GM18526 (cell line): ENCODE results near the gene TMEM158.

Source experiments
- POLR2A ChIP-seq: IDR thresholded peaks from 3 replicates; pipeline ENCODE4 v1.6.1; 2011; ENCODE audit not compliant: insufficient read length; ENCODE audit errors: extremely low read depth

Gene TMEM158

DNA sequence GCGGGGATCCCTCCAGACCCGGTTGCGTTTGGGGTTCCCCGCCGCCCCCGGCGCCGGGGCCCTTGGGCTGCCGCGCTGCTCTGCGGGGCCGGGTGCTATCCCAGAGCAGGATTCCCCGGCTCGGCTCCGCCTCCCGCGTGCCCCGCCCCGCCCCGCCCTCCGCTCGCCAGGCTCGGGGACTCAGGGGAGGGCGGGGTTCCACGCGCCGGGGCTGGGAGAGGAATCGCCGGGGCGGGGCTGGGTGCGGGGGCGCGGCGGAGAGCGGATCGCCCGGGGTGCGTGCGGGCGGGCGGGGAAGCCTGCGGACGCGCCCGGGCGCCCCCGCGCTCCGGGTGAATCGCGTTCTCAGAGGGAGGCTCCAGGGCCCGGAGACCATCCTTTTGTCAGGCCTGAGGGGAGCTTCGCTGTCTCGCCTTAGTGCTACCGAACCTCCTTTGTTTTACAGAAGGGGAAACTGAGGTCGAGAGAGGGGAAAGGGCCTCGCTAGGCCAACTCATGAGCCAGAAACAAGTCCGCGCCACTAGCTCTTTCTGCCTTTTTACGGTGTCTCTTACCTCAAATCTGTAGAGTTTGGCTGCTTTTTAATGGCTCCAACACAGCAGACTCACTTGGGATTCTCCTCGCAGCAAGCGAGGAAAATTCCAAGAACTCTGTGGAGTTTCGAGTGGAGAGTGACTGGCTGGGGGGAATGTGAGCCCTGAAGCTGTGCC, at the start of gene TMEM158:
Gene TMEM158, minus strand, starts transcription at position 82 of the 710 bp plus-strand sequence. CDS start 260 bp downstream, outside the sequence.
- no peak for TF ChIP-seq POLR2A

DNA sequence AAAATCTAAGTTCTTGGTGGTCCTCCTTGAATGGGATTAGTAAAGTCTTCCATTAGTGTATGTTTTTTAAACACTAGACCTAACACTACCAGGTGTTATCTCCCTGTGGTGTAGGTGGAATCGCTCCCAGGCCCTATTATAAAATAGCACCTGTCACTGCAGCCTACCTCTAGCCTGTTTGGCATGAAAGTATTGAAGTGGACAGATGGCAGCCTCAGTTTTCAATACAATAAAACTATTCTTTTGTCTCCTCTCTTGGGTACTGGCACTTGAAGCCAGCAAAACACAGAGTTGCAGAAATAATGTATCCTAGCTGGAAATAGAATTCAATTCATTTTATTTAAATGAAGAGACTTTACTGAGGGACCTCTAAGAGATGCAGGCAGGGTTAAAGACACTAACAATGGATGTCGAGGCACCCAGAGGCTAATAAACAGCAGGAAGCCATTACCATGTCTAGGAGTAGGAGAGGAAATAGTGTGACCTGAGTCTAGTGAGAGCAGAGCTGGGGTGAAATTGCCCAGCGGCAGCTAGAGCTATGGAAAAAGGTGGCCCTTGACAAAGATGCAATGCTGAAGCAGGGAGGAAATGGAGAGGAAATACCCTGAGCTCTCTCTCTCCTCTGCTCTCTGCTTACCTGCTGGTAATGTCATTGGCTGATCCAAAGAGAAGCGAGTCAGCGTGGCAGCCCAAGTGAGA, 49.1 kb upstream of the TMEM158 start:
- no peak for TF ChIP-seq POLR2A

DNA sequence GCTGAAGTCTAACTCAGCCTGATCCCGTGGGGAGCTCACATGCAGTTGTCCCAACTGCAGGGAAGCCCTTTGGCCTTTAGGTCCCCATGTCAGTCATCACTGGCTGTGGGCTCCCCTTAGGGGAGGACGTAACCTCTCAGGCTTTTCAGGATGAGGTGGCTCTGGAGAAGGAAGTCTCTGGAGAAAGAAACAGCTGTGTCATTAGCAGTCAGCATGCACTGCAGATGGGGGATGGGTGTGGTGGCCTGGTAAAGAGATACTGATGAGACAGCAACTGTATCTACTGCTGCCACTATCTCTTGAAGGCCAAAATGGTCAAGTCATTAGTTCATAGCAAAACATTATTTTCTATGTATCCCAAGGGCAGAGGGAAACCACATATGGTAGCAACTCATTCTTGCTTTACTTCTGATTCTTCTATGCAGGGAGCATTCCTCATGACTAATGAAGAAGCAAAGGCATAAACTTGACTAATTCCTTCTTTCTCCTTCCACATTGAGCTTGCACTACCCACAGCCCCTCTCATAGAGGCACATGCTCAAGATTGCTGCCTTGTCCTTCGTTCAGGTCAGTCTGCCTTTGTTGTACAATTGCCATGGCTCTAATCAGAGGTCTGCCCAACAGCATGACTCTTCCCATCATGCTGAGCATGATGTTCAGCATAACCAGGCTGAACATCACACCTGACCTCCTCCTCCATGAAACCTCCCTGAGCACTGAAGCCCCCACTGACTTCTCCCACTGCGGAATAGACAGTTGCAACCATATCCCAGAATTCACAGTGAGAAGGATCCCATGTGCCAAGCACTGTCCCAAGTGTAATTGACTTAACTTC, 47.8 kb upstream of the TMEM158 start:
- no peak for TF ChIP-seq POLR2A

DNA sequence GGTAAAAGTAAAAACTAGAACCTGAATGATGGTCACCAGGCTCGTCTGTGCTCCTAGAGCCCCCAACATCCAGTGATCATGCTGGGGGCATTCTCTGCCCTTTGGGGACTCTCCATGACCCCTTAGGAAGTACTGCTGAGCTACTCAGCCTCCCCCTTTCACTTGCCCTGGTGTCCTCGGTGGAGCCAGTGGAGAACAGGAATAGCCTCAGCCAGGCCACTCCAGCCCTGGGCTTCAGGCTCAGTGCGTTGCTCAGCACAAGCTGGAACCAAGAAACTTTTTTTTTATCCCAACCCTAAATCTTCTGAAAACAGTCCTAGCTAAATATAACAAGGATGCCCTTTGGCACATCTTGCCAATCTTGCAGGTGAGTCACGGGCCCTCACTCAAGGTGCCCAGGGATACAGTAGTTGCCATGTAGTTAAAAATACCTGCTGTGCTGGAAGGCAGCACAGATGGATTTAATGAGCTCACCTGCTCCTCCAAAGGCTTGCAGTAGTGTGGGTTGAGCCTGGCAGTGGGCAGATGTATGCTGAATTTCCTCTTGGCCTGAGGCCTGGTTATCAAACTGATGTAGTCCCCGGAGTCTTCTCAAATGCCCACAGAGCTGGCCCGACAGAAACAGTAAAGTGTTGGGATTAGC, 46.9 kb upstream of the TMEM158 start:
- no peak for TF ChIP-seq POLR2A

DNA sequence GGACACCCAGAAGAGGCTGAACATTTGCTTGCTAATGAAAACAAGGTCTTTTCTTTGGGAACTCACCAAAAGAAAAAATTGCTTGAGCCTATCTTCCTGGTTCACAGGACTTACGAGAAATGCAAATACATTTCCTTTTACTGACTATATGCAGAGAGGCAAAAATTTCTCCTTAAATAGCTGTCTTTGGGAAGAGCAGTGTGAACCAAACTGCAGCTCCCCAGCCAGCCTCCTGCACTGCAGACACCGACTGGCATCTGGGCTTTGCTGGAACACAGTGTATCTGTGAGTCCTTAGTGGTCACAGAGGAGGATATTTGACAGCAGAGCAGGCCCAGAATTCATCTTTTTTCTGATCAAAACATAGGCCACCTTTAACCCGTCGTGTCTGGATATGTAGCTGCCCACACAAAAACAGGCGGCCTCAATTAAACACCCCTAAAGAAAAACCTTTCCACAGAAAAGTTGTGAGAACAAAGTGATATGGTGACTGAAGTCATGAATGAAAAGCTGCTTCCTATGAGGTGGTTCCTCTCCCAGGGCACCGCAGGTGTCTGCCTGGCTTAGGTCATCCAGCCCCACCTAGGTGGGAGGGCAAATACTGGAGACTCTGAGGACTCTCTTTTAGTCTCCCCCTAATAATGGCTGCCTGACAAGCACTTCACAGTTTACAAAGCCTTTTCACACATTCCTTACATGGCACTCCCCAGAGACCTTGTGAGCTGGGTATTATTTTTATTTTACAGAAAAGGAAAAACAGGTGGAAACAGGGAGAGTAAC, 46.1 kb upstream of the TMEM158 start:
- TF ChIP-seq POLR2A, result no peak

DNA sequence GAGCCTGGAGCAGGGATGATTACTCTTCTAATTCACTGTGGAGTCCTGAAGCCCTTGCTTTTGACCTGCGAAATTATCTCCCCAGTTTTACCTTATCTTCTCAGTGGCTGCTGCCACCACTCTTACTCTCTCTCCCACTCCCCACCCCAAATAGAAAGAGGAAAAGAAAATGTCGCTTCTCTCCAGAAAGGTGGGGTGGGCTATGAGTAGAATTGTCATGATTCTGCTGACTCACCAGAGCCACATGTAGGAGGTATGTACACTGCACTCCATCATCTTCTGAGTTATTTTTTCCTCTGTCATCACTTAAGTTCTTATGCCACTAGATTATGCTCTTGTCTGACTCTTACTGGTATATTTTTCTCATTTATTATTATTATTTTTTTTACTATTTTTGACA, 43.9 kb upstream of the TMEM158 start:
- TF ChIP-seq POLR2A, result no peak

DNA sequence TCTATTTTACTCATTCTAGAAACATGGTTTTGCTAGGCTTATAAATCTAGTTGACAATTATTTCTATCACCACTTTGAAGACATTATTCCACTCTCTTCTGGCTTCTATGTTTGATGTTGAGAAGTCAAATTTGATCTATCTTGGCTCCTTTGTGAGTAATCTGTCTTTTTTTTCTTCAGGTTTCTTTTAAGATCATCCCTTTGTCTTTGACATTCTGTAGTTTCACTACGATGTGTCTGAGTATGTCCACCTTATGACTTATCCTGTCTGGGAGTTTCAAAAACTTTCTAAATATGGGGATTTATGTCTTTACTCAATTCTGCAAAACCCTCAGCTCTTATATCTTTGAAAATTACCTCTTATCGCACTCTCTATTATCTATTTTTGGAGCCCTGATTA, 41.0 kb upstream of the TMEM158 start:
- TF ChIP-seq POLR2A, result no peak

DNA sequence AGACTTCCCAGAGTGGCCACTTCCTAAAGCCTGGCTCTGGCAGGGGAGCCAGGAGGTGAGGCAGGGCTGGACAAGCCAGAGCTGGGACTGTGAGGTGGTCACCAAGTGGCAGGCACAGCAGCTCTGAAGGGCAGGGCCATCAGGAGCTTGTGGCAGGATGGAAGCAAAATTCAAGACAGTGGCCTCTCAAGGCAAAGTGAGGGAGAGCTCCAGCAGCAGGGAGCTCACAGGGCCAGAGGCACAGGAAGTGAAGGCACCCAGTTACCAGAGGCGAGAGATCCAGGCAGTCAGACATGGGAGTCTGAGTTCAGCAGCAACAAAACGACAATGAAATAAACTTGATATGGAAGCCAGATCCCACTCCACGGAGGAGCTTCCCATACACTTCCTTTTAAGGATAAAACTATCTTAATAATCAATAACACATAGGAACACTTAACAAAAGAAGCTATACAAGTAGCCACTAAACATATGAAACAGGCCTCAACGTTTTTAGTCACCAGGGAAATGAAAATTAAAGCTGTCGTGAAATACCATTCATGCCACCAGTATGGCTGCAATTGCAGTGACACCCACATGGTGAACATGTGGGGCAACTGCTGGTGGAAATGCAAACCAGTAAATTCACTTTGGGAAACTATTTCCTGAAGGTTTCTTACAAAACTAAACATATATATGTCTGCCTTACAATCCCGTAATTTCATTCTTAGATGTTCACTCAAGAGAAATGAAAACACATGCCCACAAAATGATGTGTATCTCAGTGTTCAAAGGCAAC, 35.4 kb upstream of the TMEM158 start:
- no peak for TF ChIP-seq POLR2A

DNA sequence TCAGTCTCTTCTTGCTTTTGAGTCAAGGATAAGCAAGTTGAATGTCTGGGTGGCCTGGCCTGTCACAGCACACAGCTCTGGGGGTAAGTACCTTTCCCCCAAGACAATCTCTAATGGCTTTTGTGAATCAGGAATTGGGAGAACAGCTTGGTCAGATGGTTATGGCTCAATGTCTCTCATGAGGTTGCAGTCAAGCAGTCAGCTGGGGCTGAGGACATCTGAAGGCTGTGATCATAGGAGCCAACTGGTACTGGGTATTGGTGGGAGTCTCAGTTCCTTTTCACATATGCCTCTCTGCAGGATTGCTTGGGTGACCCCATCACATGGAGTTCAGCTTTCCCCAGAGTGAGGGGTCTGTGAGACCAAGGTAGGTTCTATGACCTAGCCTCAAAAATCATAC, 33.0 kb upstream of the TMEM158 start:
- no peak for TF ChIP-seq POLR2A

DNA sequence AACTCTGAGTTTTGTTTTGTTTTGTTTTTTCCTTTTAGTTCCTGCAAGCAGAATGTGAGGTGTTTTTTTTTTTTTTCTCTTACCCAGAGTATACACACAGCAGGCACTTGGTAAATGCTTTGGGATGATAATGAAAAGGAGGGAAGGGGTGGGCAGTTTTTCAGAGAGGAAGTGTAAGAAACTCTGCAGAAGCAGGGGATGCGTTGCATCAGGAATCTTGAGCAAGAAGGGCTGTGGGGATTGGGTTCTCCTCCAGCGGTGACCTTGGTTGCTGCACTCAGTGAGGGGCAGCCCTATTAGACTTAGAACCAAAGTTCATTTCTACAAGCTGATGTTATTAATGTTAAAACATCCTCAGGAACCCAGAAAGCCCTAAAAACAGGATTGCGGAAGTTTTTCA, 32.2 kb upstream of the TMEM158 start:
- TF ChIP-seq POLR2A, result no peak

DNA sequence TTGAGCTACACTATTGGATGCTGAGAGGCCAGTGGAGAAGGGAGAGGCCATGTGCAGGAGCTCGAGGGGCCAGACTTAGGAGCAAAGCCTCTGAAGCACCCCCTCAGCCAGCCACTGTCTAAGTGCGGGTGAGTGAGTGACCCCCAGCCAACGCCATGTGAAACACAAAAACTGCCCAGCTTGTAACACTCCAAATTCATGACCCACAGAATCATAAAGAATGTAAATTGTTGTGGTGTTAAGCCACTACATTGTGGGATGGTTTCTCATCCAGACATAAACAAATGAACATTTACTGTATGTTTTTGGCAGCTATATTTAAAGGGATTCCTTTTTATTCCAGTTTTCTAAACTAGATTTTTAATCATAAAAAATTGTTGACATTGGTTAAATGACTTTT, 27.2 kb upstream of the TMEM158 start:
- no peak for TF ChIP-seq POLR2A

DNA sequence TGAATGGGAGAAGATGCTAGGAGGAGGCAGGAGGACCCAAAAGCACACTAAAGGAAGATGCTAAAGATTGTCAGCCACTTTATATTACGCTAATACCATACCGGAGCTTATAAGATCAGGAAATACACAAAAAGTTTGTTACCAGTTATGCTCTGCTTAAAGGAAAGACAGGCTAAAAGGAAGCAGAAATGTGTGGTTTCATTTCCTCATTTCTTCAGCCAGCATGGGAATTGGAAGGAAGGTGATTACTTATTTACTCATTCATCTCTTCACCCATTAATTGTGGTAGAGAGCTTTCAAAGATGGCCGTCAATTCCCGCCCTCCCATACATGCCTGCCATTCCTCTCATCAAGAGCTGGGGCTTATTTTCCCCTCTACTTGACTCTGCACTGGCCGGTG, 26.7 kb upstream of the TMEM158 start:
- no peak for TF ChIP-seq POLR2A

DNA sequence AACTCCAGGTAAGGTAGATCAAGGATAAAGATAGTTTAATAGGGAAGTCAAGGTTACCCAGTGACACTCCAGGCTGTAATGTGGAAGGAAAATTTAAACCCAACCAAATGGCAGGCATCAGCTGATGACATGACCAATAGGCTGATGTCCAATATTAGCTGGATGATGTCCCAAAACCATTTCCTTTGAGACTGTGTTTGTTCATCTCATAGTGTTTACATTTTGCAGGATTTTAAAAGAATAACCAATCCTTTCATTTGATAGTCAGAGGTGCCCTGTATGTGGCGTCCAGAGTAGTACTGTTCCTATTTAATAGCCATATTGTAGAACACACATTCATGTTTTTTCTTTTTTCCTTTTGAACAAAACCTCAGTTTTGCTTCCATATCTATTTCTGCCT, 23.3 kb upstream of the TMEM158 start:
- TF ChIP-seq POLR2A, result no peak

DNA sequence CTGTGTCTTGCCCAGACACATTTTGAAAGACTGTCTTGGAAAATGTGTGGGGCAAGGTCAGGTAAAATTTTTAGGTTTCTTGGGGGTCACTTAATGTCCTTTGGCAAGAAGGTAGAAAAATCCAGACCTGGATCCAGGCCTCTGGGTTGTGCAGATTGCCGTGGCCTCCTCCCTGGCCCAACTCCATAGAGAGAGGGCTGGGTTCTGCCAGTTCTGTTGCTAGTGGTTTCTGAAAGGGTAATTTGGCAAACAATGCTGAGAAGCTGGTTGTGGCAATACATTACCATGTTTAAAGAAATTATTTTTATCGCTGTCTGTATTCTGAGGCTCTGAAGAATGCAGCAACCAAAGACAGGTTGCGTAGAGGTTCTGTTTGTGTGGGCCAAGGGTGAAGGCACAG, 20.2 kb upstream of the TMEM158 start:
- TF ChIP-seq POLR2A, result no peak

DNA sequence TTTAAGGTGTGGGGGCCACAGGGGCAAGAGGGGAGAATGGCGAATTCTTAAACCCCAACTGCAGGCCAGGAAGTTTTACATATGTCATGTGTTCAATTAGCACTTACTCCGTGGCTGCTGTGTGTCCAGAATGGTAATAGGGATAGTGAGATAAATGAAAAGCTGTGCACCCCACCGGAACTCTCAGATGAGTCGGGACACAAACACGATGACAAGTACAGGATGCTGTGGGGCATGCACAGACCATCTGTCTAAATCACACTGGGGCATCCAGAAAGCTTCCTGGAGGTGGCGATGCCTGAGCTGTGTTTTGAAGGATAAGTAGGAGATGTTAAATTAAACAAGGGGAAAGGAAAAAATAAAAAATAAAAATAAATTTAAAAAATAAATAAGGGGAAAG, 18.3 kb upstream of the TMEM158 start:
- TF ChIP-seq POLR2A, result no peak
